Stimulated activated CD4-positive, alpha-beta T cell treated with anti-CD3 and anti-CD28 coated beads, Interleukin-4, amount 100 ng/mL, for 48 hours (primary cell): ENCODE results near the gene SORBS1.
A peak's percentile ranks its signal among the peaks of the same experiment; 100 is the strongest.
"Not testable (repeated sequence)": the region's sequence is repeated elsewhere in the genome, so short reads cannot be mapped to it uniquely, and the experiment has no call there.

ENCODE experiments used
- DNase-seq, 2 donors: peaks; one replicate each; pipeline ENCODE4 v3.0.0-alpha.2; 2020; ENCODE audit warnings: low read depth in 2 of 2

The SORBS1 gene

DNA sequence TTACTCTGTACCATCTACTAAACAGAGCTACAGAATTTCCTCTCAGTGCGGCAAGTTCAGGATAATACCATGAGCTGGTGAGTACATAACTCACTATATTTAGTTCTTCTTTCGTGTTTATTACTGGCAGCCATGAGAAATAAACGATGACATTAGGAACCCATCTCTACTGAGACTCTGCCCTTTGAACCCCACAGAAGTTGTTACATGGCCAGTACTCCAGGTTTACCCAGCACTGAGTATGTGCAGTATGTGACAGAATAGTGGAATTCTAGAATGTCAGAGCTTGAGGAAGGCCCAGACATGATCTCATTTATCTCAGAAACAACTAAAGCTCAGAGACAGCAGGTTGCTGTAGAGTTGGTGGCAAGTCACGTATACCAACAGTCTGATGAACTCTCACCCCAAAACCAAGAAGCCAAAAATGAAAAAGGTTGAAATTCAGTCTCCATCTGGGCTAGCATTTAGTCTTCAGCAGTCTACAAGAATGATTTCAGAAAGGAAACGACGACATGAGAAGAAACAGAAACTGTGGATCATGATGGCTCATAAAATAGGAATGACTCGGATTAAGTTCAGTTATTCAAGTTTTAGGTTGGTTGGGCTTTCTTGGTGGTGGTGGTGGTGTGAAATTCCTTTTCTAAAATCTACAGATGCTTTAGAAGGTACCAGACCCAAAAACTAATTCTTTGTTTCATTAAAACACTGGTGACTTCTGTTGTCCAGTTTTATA is 78.5 kb downstream of the SORBS1 start:
- no peak for DNase-seq

DNA sequence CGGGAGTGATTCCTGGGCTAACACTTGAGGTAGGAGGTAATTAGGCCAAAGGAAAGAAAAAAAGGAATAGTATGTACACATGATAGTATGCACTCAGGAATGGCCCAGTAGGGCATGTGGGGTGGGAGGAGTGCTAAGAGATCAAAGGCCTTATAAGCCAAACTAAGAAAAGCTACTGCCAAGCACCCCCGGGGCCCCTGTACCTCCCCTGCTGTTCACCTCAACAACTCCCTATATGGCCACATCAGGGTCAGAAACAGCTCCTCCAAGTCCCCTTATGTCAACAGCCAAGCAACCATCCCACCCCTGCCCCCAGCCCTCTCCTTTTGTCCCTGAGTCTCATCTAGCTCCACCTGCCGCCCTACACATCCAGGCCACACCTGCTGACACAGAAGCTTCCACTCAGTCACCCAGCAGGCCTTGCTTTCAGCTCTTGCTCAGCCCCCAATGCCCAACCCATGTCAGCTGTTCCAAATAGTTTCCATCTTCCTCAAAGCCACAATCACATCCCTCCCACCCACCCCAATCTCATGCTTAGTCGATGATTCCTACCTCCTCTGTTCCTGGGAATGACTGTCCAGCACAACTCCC is 80.2 kb downstream of the SORBS1 start:
- peak in 1 of 2 donors; percentile 1 for DNase-seq

DNA sequence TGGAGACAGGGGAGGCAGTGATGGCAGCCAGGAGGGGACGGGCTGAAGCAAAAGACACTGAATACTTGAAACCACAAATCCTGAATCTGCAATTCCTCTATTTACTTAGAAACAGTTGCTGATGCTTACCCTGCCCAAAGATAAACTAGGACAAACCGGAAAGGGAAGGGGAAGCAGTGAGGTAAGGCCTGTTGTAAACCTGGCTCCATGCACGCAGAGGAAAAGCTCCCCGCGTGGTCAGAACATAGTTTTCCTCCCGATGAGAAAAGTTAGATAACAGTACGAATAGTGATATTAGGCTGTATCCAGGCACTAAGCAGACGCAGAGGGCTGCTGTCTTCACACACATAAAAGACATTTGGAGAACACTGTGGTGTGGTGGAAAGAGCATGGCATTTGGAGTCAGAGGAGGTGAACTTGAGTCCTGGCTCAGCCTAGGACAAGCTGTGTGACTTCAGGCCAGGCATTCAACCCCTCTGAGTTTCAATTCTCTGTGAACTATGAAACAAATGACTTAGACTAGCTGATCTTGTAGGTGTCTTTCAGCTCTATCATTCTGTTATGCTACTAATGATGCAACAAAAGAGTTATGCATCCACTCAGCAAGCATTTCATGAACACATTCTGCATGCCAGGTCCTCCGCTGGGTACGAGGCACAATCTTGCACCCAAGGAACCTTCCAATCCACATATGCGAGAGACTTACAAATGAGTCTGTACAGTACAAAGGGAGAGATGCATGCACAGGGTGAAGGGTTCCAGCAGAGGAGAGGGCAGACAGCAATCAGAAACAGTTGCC is 80.9 kb downstream of the SORBS1 start:
- no peak for DNase-seq

DNA sequence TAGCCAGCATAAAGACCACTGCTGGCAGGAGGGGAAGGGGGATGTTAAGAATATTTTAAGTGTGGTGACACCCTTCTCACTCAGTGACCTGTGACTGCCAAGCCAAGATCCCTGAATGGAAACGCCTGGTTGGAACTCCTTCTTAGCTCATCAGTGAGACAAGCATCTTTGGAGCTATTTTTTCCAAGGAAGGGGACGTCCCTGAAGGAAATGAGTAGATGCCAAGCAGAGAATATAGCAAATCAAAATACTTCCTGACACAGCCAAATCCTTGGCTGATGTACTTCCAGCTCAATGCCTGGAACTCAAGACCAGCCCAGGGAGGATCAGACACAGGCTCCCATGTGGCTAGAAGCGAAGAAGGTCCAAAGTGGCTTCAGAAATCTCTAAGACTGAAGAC is 82.2 kb downstream of the SORBS1 start:
- DNase-seq, result no peak

DNA sequence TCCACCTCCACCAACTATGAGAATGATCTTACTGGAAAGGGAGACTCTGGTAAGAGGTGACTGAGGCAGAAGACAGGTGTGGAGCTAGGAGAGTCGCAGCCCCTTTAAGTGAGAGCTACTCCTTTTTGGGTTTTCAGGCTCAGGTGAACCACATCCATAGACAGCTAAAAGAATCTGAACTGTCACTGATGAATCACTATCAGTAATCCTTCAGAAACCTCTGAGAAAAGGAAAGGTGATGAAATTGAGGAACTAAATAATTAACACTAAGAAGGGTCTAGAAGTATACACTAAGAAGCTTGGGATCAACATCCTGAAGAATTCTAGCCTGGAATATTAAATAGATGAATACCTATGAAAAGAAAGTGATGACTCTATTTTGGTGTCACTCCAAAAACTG is 83.0 kb downstream of the SORBS1 start:
- no peak for DNase-seq

DNA sequence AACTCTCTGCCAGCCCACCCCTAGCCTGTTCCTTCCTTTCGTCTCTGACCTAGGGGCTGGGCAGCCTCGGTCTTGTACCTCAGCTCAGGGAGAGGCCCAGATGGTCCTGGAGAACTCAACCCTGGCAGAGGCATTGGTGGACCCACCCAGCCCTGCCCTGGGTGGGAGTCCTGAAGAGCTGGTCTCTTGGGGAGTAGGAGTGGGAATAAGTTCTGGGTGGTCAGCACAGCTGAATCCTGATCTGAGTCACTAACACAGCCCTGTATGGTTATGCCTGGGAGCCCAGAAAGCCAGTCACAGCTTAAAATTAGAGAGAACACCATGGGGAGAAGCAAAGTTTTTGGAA is 84.0 kb downstream of the SORBS1 start:
- DNase-seq, result no peak

DNA sequence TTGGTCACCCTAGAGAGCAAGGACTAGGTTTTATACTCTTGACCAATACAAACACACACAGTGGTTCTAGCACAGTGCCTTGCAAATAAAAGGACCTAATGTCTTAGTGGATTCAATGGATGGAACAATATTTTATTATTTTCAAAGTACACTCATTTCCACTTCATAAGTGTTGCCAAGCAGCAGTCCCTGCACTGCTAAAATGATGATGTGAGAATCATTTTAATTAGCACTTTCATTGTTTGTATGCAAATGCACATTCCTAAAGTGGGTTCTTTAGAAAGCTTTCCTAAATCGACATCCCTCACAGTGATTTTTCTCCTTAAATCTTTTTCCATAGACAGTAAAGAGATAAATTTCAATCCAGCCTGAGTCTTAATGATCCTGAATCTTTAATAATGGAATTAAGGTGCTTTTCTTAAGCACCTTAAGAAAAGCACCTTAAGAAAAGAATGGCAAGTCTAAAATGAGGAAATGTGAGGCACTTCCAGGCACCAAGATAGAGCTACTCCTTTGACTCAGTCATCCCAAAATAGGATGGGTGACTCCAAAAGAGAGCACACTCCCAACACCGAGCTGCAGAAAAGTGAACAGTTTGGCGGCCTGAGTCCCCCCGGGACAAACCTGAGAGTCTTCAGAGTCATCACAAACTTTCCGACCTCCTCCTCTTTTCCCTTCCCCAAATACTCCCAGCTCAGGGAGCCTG is 84.5 kb downstream of the SORBS1 start:
- no peak for DNase-seq

DNA sequence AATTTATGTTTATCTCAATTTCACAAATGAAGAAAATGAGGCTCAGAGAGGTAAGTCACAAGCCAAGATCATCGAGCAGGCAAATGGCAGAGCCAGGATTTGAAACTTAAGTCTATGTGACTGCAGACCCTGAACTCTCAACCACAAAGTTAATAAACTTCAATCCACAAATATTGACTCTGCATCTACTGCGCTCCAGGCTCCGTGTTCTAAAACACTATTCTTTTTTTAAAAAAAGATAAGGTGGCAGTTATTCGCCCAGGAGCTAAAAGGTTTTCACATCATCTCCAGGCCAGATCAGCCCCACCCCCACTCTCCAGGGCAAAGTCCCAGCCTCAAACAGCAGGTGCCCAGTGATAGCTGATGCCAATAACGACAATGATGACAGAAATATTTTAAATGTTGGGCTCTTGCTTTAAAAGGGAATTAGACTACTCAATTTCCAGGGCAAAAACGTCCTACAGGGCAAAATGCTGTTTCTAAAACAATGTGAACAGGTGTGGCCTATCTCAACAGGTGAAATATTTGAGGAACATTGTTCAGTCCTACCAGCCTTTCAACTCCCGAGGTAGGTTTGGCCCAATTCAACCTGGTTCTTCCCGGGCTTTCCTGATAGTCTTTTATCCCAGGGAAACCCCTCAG is 85.2 kb downstream of the SORBS1 start:
- no peak for DNase-seq

DNA sequence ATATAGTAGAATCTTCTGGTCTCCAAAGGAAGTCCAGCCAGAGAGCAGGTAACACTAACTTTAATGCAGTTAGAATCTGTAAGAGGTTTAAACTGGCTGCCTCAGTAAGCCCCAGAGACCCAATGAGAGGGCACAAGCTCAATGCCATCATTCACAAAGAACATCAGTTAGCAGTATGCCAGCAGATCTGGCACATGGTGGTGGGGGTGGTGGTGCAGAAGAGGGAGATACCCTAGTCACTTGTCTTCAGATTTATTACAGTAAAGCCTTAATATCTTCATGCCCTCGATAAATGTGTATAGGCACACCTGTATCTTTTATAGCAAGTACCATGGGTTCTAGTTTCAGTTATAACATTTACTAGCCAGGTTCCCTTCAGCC is 86.2 kb downstream of the SORBS1 start:
- DNase-seq, result no peak

DNA sequence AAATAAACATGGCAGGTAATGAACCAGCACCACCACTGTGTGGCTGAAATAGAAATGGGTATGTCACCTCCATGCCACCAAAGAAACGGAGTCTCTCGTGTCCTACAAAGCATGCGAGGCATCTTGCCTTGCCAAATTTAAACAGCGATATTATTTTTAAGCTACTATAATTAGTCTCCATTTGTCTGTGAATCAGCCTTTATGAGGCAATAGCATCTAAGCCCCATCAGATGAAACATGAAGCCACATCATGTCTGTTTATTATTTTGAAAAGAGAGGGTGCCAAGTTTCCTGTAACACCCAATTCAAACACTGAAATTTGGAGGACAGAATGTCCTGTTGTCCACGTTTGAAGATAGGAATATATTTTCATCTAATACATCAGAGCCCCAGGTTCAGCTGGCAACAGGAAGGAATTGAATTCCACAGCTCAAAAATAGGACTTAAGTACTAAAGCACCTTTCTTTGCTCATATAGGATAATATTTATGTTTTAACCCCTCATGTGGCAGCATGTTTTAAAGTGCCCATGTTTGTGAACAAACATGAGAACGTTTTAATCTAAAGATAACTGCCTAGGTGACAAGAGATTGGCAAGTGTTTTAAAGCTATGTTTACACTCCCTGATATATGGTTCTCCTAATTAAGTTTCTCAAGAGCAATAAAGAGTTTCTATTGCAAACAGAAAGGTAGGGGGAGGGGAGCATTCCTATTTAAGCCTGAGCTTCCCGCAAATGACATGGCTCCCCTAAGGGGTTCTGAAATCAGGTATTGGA is 86.8 kb downstream of the SORBS1 start:
- no peak for DNase-seq

DNA sequence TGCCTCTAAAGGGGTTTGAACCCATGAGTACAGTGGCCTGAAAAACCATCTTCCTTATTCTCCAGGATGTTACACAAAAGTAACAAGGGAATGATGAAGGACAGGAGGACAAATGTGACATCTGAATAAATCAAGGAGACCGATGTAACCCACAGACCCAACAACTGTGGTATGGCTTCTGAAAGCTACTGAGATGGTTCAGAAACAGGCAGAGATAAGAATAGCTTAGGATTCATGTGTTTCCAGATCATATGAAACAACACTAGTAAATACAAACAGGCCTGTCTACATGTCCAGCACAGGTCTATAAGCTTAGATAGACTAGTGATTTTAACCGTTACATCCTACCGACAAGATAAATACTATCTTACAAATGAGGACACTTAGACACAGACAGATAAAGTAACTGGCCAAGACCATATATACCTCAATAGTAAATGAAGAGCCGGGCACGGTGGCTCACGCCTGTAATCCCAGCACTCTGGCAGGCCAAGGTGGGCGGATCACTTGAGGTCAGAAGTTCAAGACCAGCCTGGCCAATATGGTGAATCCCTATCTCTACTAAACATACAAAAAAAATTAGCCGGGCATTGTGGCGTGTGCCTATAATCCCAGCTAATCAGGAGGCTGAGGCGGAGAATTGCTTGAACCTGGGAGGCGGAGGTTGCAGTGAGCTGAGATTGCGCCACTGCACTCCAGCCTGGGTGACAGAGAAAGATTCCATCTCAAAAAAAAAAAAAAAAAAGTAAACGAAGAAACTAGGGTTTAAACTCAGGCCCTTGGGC is 88.7 kb downstream of the SORBS1 start:
- no peak for DNase-seq

DNA sequence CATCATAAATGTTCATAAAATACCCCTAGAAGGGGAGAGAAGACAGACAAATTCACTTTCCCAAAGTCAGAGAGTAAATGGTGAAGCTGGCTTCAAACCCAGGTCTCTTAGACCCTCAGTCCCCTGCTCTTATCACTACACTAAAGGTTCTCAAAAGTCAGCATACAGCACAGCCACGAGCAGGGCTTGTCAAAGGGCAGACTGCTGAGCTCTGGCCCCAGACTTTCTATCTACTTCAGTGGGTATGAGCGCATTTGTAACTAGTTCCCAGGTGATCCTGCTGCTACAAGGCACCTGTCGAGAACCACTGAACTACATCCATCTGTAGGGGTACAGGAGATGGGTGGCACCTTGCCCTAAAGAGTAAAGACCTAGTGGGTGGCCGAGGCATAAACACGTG is 91.5 kb downstream of the SORBS1 start:
- DNase-seq, result no peak

DNA sequence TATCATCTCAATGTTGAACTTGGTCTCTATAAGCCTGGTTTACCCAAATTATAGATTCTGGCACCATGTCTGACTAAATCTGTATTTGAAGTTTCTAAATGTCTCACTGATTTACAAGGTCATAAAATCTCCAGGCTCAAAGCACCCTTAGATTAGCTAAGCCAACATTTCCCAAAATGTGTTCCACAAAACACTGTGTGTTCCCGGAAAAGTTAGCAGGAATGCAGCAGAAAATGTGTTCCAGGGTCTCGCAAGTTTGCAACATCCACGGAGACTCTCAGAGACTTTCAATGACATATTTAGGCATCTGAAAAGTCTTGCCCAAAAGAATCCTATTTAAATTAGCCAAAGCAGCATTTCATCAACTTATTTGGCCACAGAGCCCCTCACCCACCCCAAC is 91.9 kb downstream of the SORBS1 start:
- DNase-seq, result no peak

DNA sequence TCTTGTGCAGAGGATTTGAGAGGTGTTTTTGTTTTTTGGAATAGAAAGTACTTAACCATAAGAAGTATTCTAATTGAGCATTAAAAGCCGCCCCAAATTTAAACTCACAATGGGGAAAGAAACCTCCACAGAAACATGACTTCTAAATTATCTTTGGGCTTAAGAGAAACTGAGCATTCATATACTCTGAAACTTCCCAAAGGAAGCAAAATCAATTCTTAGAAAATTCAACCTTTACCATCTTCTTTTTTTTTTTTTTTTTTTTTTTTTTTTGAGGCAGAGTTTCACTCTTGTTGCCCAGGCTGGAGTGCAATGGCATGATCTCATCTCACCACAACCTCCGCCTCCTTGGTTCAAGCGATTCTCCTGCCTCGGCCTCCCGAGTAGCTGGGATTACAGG is 93.5 kb downstream of the SORBS1 start:
- not testable (repeated sequence) for DNase-seq

DNA sequence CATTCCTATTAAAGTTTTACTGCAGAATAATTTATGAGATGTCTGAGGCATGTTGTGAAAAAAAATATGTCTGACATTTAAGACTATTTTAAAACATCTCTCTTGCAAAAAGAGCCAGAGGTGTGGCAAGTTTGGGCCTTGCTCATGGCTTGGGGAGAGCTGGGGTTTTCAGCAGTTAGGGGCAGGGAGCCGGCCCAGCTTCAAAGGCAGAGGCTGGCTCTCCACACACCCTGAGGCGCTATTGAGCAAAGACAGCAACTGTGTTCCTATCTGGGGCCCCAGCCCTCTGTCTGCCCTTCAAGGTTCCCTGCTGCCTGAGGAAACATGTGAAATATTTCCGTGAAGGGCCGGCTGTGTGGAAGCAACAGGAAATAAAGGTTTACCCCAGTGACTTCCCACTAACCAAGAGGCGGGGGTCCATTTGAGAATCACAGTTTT is 94.0 kb downstream of the SORBS1 start:
- DNase-seq, result no peak

DNA sequence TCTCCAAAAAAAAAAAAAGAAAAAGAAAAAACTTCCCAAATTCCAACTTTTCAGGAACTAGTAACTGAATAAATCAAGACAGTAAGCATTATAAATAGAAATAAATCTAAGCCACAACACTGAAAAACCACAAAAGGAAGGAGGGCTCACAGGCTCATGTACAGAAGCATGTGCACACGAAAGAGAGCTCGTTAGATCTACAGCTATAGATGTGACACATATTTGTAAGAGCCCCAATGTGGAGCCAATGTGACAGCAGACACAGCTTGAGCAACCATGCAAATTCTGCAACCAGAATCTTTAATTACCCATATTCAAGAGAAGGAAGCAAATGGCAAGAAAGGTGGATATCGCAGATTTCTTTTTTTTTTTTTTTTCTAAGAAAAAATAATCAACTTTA is 94.7 kb downstream of the SORBS1 start:
- no peak for DNase-seq

DNA sequence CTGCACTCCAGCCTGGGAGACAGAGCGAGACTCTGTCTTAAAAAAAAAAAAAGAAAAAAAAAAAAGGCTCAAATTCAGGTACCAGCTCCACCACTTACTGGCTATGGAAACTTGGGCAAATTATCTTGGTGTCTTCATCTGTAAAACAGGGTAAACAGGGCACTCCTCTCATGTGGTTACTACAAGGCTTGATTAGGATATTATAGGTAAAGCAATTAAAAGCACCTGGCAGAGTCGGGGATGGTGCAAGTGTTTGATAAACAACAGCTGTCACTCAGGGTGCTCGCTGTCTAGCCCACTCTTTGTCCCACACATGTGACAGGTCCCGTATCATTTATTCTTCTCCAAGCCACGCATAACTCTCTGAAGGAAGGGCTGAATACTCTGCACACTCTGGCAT is 96.9 kb downstream of the SORBS1 start:
- no peak for DNase-seq

DNA sequence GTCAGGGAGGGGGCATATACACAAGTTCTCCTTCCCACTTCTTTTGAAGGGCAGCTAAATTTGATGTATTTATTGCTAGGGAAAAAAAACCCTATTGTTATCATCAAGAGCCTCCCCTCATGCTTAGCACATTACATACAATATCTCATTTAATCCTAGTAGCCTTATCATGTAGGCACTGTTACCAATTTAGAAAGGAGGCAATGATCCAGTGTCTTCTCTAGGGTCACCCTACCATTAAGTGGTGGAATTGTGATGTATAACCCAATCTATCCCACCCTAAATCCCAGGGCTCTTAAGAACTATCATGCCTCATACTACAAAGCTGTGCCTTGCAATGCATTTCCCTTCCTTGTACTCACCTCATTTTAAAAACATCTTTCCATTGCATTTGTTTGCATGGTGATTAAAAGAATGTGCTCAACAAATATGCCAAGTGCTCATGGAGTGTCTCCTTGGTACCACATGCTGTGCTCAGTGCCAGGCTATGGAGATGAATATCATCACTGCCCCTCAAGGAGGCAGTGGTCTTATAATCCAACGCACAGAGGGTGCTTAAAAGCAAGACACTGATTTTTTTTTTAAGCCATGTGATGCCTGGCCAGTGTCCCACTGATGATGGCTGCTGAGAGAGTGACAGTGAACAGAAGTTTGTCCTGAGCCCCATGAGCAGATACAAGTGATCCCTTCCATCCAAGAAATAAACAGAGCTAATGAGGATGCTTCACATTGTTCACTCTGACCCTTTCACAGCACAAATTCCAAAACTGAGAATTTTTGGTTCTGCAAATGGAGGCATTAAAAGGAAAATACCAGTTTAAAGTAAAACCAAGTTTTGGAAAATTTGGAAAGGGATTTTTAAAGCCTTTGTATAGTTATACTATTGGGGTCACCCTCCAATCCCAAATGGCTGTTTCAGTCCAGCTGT is 98.2 kb downstream of the SORBS1 start:
- no peak for DNase-seq

DNA sequence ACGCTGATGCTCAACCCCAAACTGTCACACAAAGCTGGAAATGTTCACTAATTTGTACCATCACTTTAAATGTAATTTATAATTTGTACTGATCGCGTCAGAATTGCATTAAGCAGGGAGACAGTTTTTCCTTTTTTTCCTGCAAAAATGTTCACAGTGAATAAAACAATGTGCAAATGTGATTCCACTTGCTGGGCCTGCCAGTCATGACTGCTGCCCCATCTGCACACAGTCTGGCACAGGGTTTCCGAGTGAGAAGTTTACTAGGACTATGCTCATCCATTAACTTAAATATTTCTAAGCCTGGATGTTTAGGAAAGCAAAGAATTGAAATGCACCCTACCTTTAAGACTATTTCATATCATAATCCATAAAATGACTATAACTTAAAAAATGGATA is 99.6 kb downstream of the SORBS1 start:
- no peak for DNase-seq
